Choroid plexus epithelial cell (primary cell): ENCODE results near the gene AFMID.

ENCODE experiments used
- DNase-seq: peaks from one replicate; pipeline ENCODE4 v3.0.0-alpha.2; 2010; ENCODE audit warnings: low read depth
- H3K4me3 ChIP-seq: 2 replicates; pipeline ENCODE4 v1.5.1; 2011; ENCODE audit warnings: low read depth, mild to moderate bottlenecking, control low read depth, low read length, moderate library complexity
- CTCF ChIP-seq: conservative IDR thresholded peaks from 2 replicates; pipeline ENCODE4 v1.5.1; 2011; ENCODE audit warnings: low read depth, mild to moderate bottlenecking, control low read depth, inconsistent platforms, low read length, moderate library complexity

Gene AFMID

DNA sequence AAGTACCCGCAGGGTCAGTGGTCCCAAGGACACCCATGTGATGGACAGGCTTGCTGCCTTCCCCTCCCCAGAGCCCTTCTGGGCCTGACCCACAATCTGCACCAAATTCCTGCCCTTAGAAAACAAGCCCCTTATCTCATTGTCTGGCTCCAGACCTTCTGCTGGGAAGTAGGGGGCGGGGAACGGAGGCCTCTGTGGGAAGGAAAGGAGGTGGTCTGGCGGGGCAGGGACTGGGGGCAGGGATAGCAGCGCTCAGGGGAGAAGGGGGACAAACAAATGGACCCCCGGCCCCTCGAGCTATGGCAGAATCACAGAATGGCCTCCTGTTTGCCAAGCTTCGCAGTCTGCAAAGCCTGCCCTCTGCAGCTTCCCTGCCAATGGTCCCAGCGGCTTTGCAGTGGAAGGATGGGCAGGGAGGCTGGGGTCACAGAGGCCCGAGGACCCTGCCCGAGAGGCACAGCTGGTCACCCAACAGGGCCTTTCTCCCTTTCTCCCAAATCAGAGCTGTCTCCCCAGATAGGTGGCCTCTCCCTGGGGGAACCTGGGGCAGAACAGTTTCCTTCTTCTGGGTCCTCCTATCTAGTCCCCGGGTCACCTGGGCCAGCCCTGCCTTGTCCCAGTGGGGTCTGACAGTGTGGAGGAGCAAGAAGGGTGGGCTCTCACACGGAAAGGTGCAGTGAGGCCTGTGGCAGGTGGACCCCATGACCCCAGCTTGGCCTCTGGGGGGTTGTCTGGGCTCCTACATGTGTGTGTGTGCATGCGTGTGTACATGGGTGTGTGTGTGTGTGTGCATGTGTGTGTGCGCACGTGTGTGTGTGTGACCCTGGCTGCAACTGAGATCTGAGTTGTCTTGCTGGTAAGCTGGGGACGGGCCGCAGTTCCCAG is 69.8 kb downstream of the AFMID start:
- H3K4me3 ChIP-seq = no peak overlapping the region
- DNase-seq = peak; percentile 47
- TF ChIP-seq CTCF = no peak
